Right lobe of liver (tissue), 4 donors: ENCODE data around the gene TTC7B.

ENCODE experiments used
- CTCF ChIP-seq, 4 donors: fragments of 200-600 bp in 3 of 4; fragments of 450-650 bp in 1 of 4; IDR thresholded peaks; one replicate each; pipeline versions ENCODE4 v1.5.1 to v1.8.0; 2016 to 2022; ENCODE audit warnings: antibody characterized with exemption in 4 of 4, mild to moderate bottlenecking in 2 of 4
- POLR2A ChIP-seq: fragments of 450-650 bp; IDR thresholded peaks from one replicate; pipeline ENCODE4 v1.6.1; 2017; ENCODE audit warnings: antibody characterized with exemption, mild to moderate bottlenecking
- donor health status: DM: no; HTN: no; CAD: no.
- donor health status: DM: no; HTN: no; CAD: no.
- donor health status: DM: no; HTN: yes; CAD: no.

GRCh38 chr14:90645842-90646443, 170.3 kb downstream of the TTC7B start:
- TF ChIP-seq CTCF (IDR thresholded peaks at IDR 0.05) (no peak), POLR2A (no peak)
